Measurements from ENCODE around the gene ZNF491. TPM values are rescaled to one million over a fixed set of nuclear protein-coding genes. Genes with fewer than 3 reads are reported as not detected.

The ZNF491 gene
- polyA plus RNA-seq, 10 donors, result 1.9 to 5.4 (median 3.2) TPM

Other genes with a start within 250 kb of the ZNF491 start
- 10 to 100 TPM; 26.8 to 42.6 (median 31.7) TPM for gene ELOF1, start 239.3 kb upstream of the ZNF491 start, polyA plus RNA-seq (ENCODE audit: insufficient read length in 10 of 10)
- 1 to 10 TPM; 1.0 to 4.6 (median 2.4) TPM for gene ACP5, start 220.9 kb upstream of the ZNF491 start, polyA plus RNA-seq (ENCODE audit: insufficient read length in 10 of 10)
- gene ZNF627, start 201.0 kb upstream of the ZNF491 start, polyA plus RNA-seq (ENCODE audit: insufficient read length in 10 of 10), result 10 to 100 TPM; 12.2 to 17.6 (median 14.3) TPM
- gene ZNF823, start 59.6 kb upstream of the ZNF491 start, polyA plus RNA-seq (ENCODE audit: insufficient read length in 10 of 10), result 1 to 10 TPM; 3.3 to 5.3 (median 4.5) TPM
- 1 to 10 TPM; 5.5 to 9.4 (median 7.1) TPM for gene ZNF441, start 31.5 kb upstream of the ZNF491 start, polyA plus RNA-seq (ENCODE audit: insufficient read length in 10 of 10)
- gene ZNF440, start 15.8 kb downstream of the ZNF491 start, polyA plus RNA-seq (ENCODE audit: insufficient read length in 10 of 10), result 1 to 10 TPM; 3.1 to 8.8 (median 6.0) TPM
- 1 to 10 TPM; 2.6 to 6.8 (median 4.9) TPM for gene ZNF439, start 50.2 kb downstream of the ZNF491 start, polyA plus RNA-seq (ENCODE audit: insufficient read length in 10 of 10)
- 1 to 10 TPM; 2.9 to 5.8 (median 4.1) TPM for gene ZNF69, start 89.3 kb downstream of the ZNF491 start, polyA plus RNA-seq (ENCODE audit: insufficient read length in 10 of 10)
- gene ZNF700, start 126.6 kb downstream of the ZNF491 start, polyA plus RNA-seq (ENCODE audit: insufficient read length in 10 of 10), result 10 to 100 TPM in 2 of 10 donors, 1 to 10 TPM in 8; 3.7 to 12.0 (median 7.1) TPM
- gene ZNF763, start 166.5 kb downstream of the ZNF491 start, polyA plus RNA-seq (ENCODE audit: insufficient read length in 10 of 10), result 1 to 10 TPM; 1.0 to 2.4 (median 1.8) TPM
- gene ZNF433, start 237.2 kb downstream of the ZNF491 start, polyA plus RNA-seq (ENCODE audit: insufficient read length in 10 of 10), result 1 to 10 TPM; 2.2 to 5.6 (median 4.4) TPM

All from muscle of back (tissue), 10 donors.